Embryonic facial prominence (tissue), 1 donor: ENCODE results near the gene ROR1.
"Not testable (repeated sequence)": the region's sequence is repeated elsewhere in the genome, so short reads cannot be mapped to it uniquely, and the experiment has no call there.

Experiments
- DNase-seq: peaks from one replicate; pipeline ENCODE4 v3.0.0-alpha.2; 2016; ENCODE audit errors: extremely low spot score

Gene ROR1

DNA sequence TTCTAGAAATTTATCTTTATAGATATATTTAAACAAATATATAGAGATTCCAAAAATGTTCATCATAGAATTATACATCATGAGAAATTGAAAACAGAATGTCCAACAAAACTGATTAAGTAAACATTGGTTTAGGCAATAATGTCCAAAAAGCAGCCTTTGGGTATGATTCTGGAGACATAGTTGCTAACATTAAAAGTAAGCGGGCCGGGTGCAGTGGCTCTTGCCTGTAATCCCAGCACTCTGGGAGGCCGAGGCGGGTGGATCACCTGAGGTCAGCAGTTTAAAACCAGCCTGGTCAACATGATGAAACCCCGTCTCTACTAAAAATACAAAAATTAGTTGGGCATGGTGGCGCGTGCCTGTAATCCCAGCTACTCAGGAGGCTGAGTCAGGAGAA lies 450.4 kb downstream of the ROR1 start:
- DNase-seq, result not testable (repeated sequence)

DNA sequence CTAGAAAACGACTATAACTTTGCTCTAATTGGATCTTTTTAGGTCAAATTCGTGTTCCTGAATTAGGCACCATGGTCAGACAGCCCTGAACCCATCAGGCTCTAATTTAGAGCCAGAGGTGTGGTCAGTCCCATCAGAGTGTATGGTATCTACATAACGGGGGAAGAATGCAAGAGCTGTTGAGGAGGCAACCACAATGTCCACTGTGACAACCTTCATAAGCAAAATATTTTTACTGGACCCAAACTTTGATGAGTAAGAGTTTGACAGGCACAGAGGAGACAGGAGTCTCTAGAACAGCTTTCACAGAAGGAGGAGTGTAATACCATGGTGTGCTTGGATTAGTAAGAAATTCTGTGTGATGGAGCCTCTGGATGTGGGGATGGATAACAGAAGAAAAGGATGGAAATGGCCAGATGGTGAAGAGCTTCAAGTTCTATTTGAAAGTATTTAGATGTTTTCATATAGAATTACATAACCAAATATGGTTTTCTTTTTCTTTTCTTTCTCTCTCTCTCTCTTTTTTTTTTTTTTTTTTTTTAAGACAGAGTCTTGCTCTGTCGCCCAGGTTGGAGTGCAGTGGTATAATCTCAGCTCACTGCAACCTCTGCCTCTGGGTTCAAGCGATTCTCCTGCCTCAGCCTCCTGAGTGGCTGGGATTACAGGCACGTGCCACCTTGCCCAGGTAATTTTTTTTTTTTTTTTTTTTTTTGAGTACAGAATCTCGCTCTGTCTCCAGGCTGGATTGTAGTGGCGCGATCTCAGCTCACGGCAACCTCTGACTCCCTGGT lies 454.5 kb downstream of the ROR1 start:
- DNase-seq, result no peak

DNA sequence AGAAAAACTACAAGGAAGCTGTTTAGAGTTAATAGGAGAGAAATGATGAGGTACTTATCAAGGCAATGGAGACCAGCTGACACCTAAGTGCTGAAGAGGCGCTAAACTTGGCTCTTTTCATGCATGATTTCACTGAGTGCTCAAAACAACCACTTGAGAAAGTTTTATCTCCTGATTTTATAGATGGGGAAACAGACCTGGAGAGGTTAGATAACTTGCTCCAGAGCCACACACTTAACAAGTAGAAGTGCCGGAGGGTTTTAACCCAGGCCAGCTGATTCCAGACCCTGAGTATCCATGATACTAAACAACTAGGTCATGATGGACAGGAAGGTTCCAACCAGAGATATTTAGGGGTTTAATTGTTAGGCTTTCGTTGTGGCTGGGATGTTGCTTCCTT lies 455.5 kb downstream of the ROR1 start:
- DNase-seq, result no peak
